Choroid plexus epithelial cell (primary cell): ENCODE measurements around the gene SLC4A3.
"Not testable (repeated sequence)": the region's sequence is repeated elsewhere in the genome, so short reads cannot be mapped to it uniquely, and the experiment has no call there.

ENCODE experiments used
- DNase-seq: peaks from one replicate; pipeline ENCODE4 v3.0.0-alpha.2; 2010; ENCODE audit warnings: low read depth
- H3K4me3 ChIP-seq: 2 replicates; pipeline ENCODE4 v1.5.1; 2011; ENCODE audit warnings: low read depth, mild to moderate bottlenecking, control low read depth, low read length, moderate library complexity
- CTCF ChIP-seq: conservative IDR thresholded peaks from 2 replicates; pipeline ENCODE4 v1.5.1; 2011; ENCODE audit warnings: low read depth, mild to moderate bottlenecking, control low read depth, inconsistent platforms, low read length, moderate library complexity

Gene SLC4A3

GRCh38 chr2:219650426-219651248, 23.2 kb downstream of the SLC4A3 start:
- TF ChIP-seq CTCF: peak; percentile 2
- no peak overlapping the region for H3K4me3 ChIP-seq
- no peak for DNase-seq

- not testable (repeated sequence) for DNase-seq, H3K4me3 ChIP-seq
These were observed 24.2 kb downstream of the SLC4A3 start for GRCh38 chr2:219651656-219652055.

- DNase-seq: no peak
- H3K4me3 ChIP-seq: no peak overlapping the region
These were observed 29.1 kb downstream of the SLC4A3 start for GRCh38 chr2:219656526-219656925.

GRCh38 chr2:219658196-219658846, 30.9 kb downstream of the SLC4A3 start:
- no peak for TF ChIP-seq CTCF
- H3K4me3 ChIP-seq: no peak overlapping the region
- DNase-seq: peak; percentile 50

More at GRCh38 chr2:219656526-219656925, 29.1 kb downstream of the SLC4A3 start:
- no peak for TF ChIP-seq CTCF

GRCh38 chr2:219658874-219659273, 31.4 kb downstream of the SLC4A3 start:
- no peak overlapping the region for H3K4me3 ChIP-seq
- no peak for TF ChIP-seq CTCF
- no peak for DNase-seq

- no peak overlapping the region for H3K4me3 ChIP-seq
- DNase-seq: peak; percentile 30
- no peak for TF ChIP-seq CTCF
These were observed 33.9 kb downstream of the SLC4A3 start for GRCh38 chr2:219661197-219661954.

- H3K4me3 ChIP-seq: no peak overlapping the region
- no peak for TF ChIP-seq CTCF
- peak; percentile 54 for DNase-seq
These were observed 34.5 kb downstream of the SLC4A3 start for GRCh38 chr2:219661955-219662395.
